Measurements from ENCODE around the gene SBSN.

GRCh38 chr19:35512831-35513627 lies 15.1 kb downstream of the SBSN start:
- TF ChIP-seq POLR2A (IDR thresholded peaks at IDR 0.05; ENCODE audit: low read depth, low read length) (no peak), POLR2AphosphoS5 (IDR thresholded peaks at IDR 0.05; ENCODE audit: low read depth, low read length) (no peak), SPI1 (IDR thresholded peaks at IDR 0.05; ENCODE audit: low read depth, low read length) (no peak), PAX5 (IDR thresholded peaks at IDR 0.05; ENCODE audit: insufficient read depth, low read length, severe bottlenecking) (no peak)
